K562 (cell line): ENCODE data around the gene ATF3. TPM values are rescaled to one million over a fixed set of nuclear protein-coding genes. Genes with fewer than 3 reads are reported as not detected.

Source experiments
- CC2D1A ChIP-seq: fragments of 450-650 bp; IDR thresholded peaks from 2 replicates; pipeline ENCODE4 v1.6.1; 2017; ENCODE audit warnings: mild to moderate bottlenecking
- E2F6 ChIP-seq, 2 experiments: IDR thresholded peaks; 2 replicates each; pipeline ENCODE4 v1.6.1; 2011; ENCODE audit warnings: borderline replicate concordance in 1 of 2, control low read depth in 1 of 2, low read depth in 1 of 2, low read length in 1 of 2, mild to moderate bottlenecking in 1 of 2, mixed read lengths in 1 of 2, moderate library complexity in 1 of 2; ENCODE audit not compliant: insufficient read depth in 1 of 2, insufficient read length in 1 of 2, poor library complexity in 1 of 2, severe bottlenecking in 1 of 2; ENCODE audit errors: extremely low read depth in 1 of 2
- MAZ ChIP-seq, 2 experiments: fragments of 450-650 bp in 1 of 2; sonication (generic) in 1 of 2; formaldehyde crosslinking; IDR thresholded peaks in 1 of 2; conservative IDR thresholded peaks in 1 of 2; 2 replicates each; pipeline versions ENCODE4 v1.4.0 to v1.5.0; 2020; ENCODE audit warnings: mild to moderate bottlenecking in 1 of 2, missing genetic modification reagents in 1 of 2
- PKNOX1 ChIP-seq: fragments of 450-650 bp; IDR thresholded peaks from 2 replicates; pipeline ENCODE4 v1.6.1; 2016
- THRB ChIP-seq: fragments of 450-650 bp; formaldehyde crosslinking; conservative IDR thresholded peaks from 2 replicates; pipeline ENCODE4 v1.4.0; 2022; ENCODE audit warnings: mild to moderate bottlenecking, missing genetic modification characterization
- polyA plus RNA-seq, 8 experiments: library from polyadenylated mRNA; depleted of rRNA in 4 of 8; stranded (reverse) in 5 of 8; unstranded in 3 of 8; fragments of >200 nt; fragmentation: Nextera tagmentation in 2 of 8; fragmentation: Illumina TruSeq in 1 of 8; extraction: Ambion mirVana in 2 of 8; extraction: Trizol in 1 of 8; gene quantifications; 2 replicates each; pipeline versions ENCODE4 v1.2.1 to v1.2.3, GENCODE V29; 2011 to 2014; ENCODE audit warnings: inconsistent platforms in 1 of 8, missing spikeins in 1 of 8
- total RNA-seq, 7 experiments: library from RNA; depleted of rRNA in 6 of 7; stranded (reverse); fragments of >200 nt in 6 of 7; fragmentation: Illumina TruSeq in 2 of 7; extraction: Trizol in 2 of 7; gene quantifications; 2 replicates each; pipeline versions ENCODE4 v1.2.1 to v1.2.3, GENCODE V29; 2011 to 2021; ENCODE audit warnings: low replicate concordance in 1 of 7
- TF ChIP-seq, protein P1 (sequence below): fragments of 250-450 bp; sonication (Bioruptor Pico); IDR thresholded peaks from 2 replicates; pipeline ENCODE4 v1.5.0; 2020; ENCODE audit warnings: mild to moderate bottlenecking, borderline replicate concordance
- TF ChIP-seq, protein P2 (sequence below), 2 experiments: fragments of 450-650 bp; formaldehyde crosslinking in 1 of 2; IDR thresholded peaks; 2 replicates each; pipeline versions ENCODE4 v1.4.0 to v1.6.1; 2014 to 2020; ENCODE audit warnings: mild to moderate bottlenecking in 2 of 2, borderline replicate concordance in 1 of 2, low read depth in 1 of 2
- TF ChIP-seq, protein P3 (sequence below): fragments of 450-650 bp; formaldehyde crosslinking; IDR thresholded peaks from 2 replicates; pipeline ENCODE4 v1.4.0; 2020; ENCODE audit warnings: mild to moderate bottlenecking, moderate library complexity

ATF3 gene
- total and polyA plus RNA-seq, 9 of the 15 experiments (the other 6 are each of a cell fraction or from before 2014, with no cell fraction given): 3.5 to 28.2 (median 19.8) TPM

- TF ChIP-seq THRB (CRISPR knock-in tag) (0 out of 2 replicates have a peak, but pooled peaks have one; percentile 50), E2F6 (IDR thresholded peaks at IDR 0.05; ENCODE audit: borderline replicate concordance in 1 of 2, extremely low read depth in 1 of 2, insufficient read depth in 1 of 2, insufficient read length in 1 of 2, low read depth in 1 of 2, low read length in 1 of 2, poor library complexity in 1 of 2, severe bottlenecking in 1 of 2) (peak in 1 of 2 experiments; percentile 18), CC2D1A (no peak), PKNOX1 (no peak), MAZ (CRISPR knock-in tag; conservative IDR thresholded peaks at IDR 0.05 in 1 of 2, IDR thresholded peaks at IDR 0.05 in 1 of 2) (peak in 1 of 2 experiments; percentile 52; a peak in 1 of 4 replicates)
- TF ChIP-seq, protein P1, sequence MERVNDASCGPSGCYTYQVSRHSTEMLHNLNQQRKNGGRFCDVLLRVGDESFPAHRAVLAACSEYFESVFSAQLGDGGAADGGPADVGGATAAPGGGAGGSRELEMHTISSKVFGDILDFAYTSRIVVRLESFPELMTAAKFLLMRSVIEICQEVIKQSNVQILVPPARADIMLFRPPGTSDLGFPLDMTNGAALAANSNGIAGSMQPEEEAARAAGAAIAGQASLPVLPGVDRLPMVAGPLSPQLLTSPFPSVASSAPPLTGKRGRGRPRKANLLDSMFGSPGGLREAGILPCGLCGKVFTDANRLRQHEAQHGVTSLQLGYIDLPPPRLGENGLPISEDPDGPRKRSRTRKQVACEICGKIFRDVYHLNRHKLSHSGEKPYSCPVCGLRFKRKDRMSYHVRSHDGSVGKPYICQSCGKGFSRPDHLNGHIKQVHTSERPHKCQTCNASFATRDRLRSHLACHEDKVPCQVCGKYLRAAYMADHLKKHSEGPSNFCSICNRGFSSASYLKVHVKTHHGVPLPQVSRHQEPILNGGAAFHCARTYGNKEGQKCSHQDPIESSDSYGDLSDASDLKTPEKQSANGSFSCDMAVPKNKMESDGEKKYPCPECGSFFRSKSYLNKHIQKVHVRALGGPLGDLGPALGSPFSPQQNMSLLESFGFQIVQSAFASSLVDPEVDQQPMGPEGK: 0 out of 2 replicates have a peak, but pooled peaks have one; percentile 22
- TF ChIP-seq, protein P2, sequence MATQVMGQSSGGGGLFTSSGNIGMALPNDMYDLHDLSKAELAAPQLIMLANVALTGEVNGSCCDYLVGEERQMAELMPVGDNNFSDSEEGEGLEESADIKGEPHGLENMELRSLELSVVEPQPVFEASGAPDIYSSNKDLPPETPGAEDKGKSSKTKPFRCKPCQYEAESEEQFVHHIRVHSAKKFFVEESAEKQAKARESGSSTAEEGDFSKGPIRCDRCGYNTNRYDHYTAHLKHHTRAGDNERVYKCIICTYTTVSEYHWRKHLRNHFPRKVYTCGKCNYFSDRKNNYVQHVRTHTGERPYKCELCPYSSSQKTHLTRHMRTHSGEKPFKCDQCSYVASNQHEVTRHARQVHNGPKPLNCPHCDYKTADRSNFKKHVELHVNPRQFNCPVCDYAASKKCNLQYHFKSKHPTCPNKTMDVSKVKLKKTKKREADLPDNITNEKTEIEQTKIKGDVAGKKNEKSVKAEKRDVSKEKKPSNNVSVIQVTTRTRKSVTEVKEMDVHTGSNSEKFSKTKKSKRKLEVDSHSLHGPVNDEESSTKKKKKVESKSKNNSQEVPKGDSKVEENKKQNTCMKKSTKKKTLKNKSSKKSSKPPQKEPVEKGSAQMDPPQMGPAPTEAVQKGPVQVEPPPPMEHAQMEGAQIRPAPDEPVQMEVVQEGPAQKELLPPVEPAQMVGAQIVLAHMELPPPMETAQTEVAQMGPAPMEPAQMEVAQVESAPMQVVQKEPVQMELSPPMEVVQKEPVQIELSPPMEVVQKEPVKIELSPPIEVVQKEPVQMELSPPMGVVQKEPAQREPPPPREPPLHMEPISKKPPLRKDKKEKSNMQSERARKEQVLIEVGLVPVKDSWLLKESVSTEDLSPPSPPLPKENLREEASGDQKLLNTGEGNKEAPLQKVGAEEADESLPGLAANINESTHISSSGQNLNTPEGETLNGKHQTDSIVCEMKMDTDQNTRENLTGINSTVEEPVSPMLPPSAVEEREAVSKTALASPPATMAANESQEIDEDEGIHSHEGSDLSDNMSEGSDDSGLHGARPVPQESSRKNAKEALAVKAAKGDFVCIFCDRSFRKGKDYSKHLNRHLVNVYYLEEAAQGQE (IDR thresholded peaks at IDR 0.05; ENCODE audit: borderline replicate concordance): peak; percentile 52; the same call in 1 of the 2 replicates
- TF ChIP-seq, protein P2 (CRISPR knock-in tag; IDR thresholded peaks at IDR 0.05; ENCODE audit: low read depth): no peak
- TF ChIP-seq, protein P3, sequence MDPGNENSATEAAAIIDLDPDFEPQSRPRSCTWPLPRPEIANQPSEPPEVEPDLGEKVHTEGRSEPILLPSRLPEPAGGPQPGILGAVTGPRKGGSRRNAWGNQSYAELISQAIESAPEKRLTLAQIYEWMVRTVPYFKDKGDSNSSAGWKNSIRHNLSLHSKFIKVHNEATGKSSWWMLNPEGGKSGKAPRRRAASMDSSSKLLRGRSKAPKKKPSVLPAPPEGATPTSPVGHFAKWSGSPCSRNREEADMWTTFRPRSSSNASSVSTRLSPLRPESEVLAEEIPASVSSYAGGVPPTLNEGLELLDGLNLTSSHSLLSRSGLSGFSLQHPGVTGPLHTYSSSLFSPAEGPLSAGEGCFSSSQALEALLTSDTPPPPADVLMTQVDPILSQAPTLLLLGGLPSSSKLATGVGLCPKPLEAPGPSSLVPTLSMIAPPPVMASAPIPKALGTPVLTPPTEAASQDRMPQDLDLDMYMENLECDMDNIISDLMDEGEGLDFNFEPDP (CRISPR knock-in tag): no peak
These were observed 21.8 kb downstream of the ATF3 start (continued) for GRCh38 chr1:212630158-212630900.
